SK-N-MC (cell line): ENCODE data around the gene SMURF2.

Source experiments
- EZH2 ChIP-seq: fragments of 200-600 bp; sonication (generic); IDR thresholded peaks from one replicate; pipeline ENCODE4 v1.6.1; 2017; ENCODE audit warnings: antibody characterized with exemption
- FOXP2 ChIP-seq: optimal IDR thresholded peaks from 2 replicates; pipeline ENCODE3; 2011; ENCODE audit warnings: mild to moderate bottlenecking, moderate library complexity; ENCODE audit not compliant: insufficient read depth; ENCODE audit errors: extremely low read length, control extremely low read depth
- POLR2AphosphoS5 ChIP-seq: IDR thresholded peaks from 2 replicates; pipeline ENCODE4 v1.6.1; 2012; ENCODE audit warnings: mild to moderate bottlenecking, low read depth, low read length, borderline replicate concordance

- TF ChIP-seq POLR2AphosphoS5, result no peak
- no peak for TF ChIP-seq EZH2
- TF ChIP-seq FOXP2, result no peak
Measured at GRCh38 chr17:64564098-64564497, 98.0 kb downstream of the SMURF2 start.
